ENCODE results near the gene TUBGCP6.

The TUBGCP6 gene

DNA sequence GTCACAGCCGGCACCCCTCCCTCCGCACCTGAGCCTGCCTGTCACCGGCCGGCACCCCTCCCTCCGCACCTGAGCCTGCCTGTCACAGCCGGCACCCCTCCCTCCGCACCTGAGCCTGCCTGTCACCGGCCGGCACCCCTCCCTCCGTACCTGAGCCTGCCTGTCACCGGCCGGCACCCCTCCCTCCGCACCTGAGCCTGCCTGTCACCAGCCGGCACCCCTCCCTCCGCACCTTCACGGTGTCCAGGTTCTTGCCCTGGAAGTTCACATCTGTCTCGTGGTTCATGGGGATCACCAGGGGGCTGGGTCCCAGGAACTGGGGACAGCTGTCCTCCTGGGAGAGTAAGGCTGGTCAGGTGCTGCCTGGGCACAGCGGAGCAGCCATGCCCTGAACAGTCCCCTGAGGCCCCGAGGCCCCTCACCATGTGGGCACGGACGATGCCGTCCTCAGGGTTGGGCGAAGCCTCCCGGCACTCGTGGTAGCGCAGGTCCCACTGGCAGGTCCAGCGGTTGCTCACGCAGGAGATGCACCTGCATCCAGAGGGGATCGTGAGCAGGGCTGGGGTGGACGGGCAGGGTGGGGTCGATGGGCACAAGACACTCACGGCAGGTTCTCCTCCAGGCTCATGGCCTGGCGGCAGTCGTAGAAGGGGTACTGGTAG lies 40.9 kb upstream of the TUBGCP6 start:
- ATAC-seq (ENCODE audit: insufficient read depth, low read depth) = no peak
- Histone ChIP-seq H2AFZ (ENCODE audit: low read depth, low read length) (no peak overlapping the region), H3K36me3 (ENCODE audit: insufficient read depth, low read length) (no peaks in the 10 kb centered on the region), H3K79me2 (ENCODE audit: insufficient read depth, low read length) (no peaks in the 10 kb centered on the region), H4K20me1 (ENCODE audit: insufficient read depth, low read length) (peaks cover 5% of the 10 kb centered on the region; the same call in 1 of the 2 replicates), H3K4me1 (ENCODE audit: insufficient read depth, low read length) (no peaks in the 10 kb centered on the region), H3K27ac (ENCODE audit: low read length) (no peak overlapping the region), H3K9ac (ENCODE audit: low read depth, low read length) (no peak overlapping the region), H3K4me2 (ENCODE audit: insufficient read depth, low read length) (no peak overlapping the region), H3K4me3 (ENCODE audit: low read depth in 1 of 2, low read length in 2 of 2) (no peak overlapping the region), H3K9me3 (ENCODE audit: insufficient read depth, low read length, severe bottlenecking) (no peaks in the 10 kb centered on the region), H3K27me3 (ENCODE audit: insufficient read depth, low read length, poor library complexity) (no peaks in the 10 kb centered on the region)
- TF ChIP-seq, protein P1, sequence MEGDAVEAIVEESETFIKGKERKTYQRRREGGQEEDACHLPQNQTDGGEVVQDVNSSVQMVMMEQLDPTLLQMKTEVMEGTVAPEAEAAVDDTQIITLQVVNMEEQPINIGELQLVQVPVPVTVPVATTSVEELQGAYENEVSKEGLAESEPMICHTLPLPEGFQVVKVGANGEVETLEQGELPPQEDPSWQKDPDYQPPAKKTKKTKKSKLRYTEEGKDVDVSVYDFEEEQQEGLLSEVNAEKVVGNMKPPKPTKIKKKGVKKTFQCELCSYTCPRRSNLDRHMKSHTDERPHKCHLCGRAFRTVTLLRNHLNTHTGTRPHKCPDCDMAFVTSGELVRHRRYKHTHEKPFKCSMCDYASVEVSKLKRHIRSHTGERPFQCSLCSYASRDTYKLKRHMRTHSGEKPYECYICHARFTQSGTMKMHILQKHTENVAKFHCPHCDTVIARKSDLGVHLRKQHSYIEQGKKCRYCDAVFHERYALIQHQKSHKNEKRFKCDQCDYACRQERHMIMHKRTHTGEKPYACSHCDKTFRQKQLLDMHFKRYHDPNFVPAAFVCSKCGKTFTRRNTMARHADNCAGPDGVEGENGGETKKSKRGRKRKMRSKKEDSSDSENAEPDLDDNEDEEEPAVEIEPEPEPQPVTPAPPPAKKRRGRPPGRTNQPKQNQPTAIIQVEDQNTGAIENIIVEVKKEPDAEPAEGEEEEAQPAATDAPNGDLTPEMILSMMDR (IDR thresholded peaks at IDR 0.05; ENCODE audit: borderline replicate concordance, extremely low read depth, low read length, poor library complexity, severe bottlenecking) = no peak
- TF ChIP-seq EZH2 (IDR thresholded peaks at IDR 0.05; ENCODE audit: borderline replicate concordance, low read depth, low read length, severe bottlenecking) = no peak
- DNase-seq = no peak

- Histone ChIP-seq H3K79me2 (ENCODE audit: insufficient read depth, low read length) (no peaks in the 10 kb centered on the region), H3K27me3 (ENCODE audit: insufficient read depth, low read length, poor library complexity) (no peaks in the 10 kb centered on the region), H3K27ac (ENCODE audit: low read length) (no peak overlapping the region), H3K4me3 (ENCODE audit: low read depth in 1 of 2, low read length in 2 of 2) (no peak overlapping the region), H3K9ac (ENCODE audit: low read depth, low read length) (no peak overlapping the region), H3K9me3 (ENCODE audit: insufficient read depth, low read length, severe bottlenecking) (no peaks in the 10 kb centered on the region), H4K20me1 (ENCODE audit: insufficient read depth, low read length) (peaks cover 5% of the 10 kb centered on the region; the same call in 1 of the 2 replicates), H2AFZ (ENCODE audit: low read depth, low read length) (no peak overlapping the region), H3K4me2 (ENCODE audit: insufficient read depth, low read length) (no peak overlapping the region), H3K4me1 (ENCODE audit: insufficient read depth, low read length) (no peaks in the 10 kb centered on the region), H3K36me3 (ENCODE audit: insufficient read depth, low read length) (no peaks in the 10 kb centered on the region)
- no peak for TF ChIP-seq EZH2 (IDR thresholded peaks at IDR 0.05; ENCODE audit: borderline replicate concordance, low read depth, low read length, severe bottlenecking)
- TF ChIP-seq, protein P1 (IDR thresholded peaks at IDR 0.05; ENCODE audit: borderline replicate concordance, extremely low read depth, low read length, poor library complexity, severe bottlenecking) = no peak
- DNase-seq (no peak), ATAC-seq (ENCODE audit: insufficient read depth, low read depth) (no peak)
Measured at GRCh38 chr22:50284479-50284878, 39.7 kb upstream of the TUBGCP6 start.

GRCh38 chr22:50283821-50284220 lies 39.0 kb upstream of the TUBGCP6 start:
- Histone ChIP-seq H3K27me3 (ENCODE audit: insufficient read depth, low read length, poor library complexity) (no peaks in the 10 kb centered on the region), H3K27ac (ENCODE audit: low read length) (no peak overlapping the region), H2AFZ (ENCODE audit: low read depth, low read length) (no peak overlapping the region), H3K9me3 (ENCODE audit: insufficient read depth, low read length, severe bottlenecking) (no peaks in the 10 kb centered on the region), H3K36me3 (ENCODE audit: insufficient read depth, low read length) (no peaks in the 10 kb centered on the region), H3K4me3 (ENCODE audit: low read depth in 1 of 2, low read length in 2 of 2) (no peak overlapping the region), H4K20me1 (ENCODE audit: insufficient read depth, low read length) (peaks cover 2% of the 10 kb centered on the region; the same call in 1 of the 2 replicates), H3K79me2 (ENCODE audit: insufficient read depth, low read length) (no peaks in the 10 kb centered on the region), H3K4me2 (ENCODE audit: insufficient read depth, low read length) (no peak overlapping the region), H3K4me1 (ENCODE audit: insufficient read depth, low read length) (no peaks in the 10 kb centered on the region), H3K9ac (ENCODE audit: low read depth, low read length) (no peak overlapping the region)
- TF ChIP-seq, protein P1 (IDR thresholded peaks at IDR 0.05; ENCODE audit: borderline replicate concordance, extremely low read depth, low read length, poor library complexity, severe bottlenecking) = no peak
- no peak for TF ChIP-seq EZH2 (IDR thresholded peaks at IDR 0.05; ENCODE audit: borderline replicate concordance, low read depth, low read length, severe bottlenecking)
- DNase-seq (no peak), ATAC-seq (ENCODE audit: insufficient read depth, low read depth) (no peak)
